ENCODE measurements around the gene TMEM106B.
"Not testable (repeated sequence)": the region's sequence is repeated elsewhere in the genome, so short reads cannot be mapped to it uniquely, and the experiment has no call there.

Gene TMEM106B

GRCh38 chr7:12211711-12212485 lies 804 bp downstream of the TMEM106B start:
- no peaks in the 10 kb centered on the region for H3K36me3 ChIP-seq (ENCODE audit: insufficient read depth, low read length)
- H3K9me3 ChIP-seq (ENCODE audit: control insufficient read depth, insufficient read depth, low read length): no peaks in the 10 kb centered on the region
- H3K4me1 ChIP-seq (ENCODE audit: insufficient read depth, low read length): peaks cover 3% of the 10 kb centered on the region; the same call in 1 of the 2 replicates
- peak overlapping the region; percentile 91 for H3K9ac ChIP-seq (ENCODE audit: low read depth, low read length)

- H3K36me3 ChIP-seq (ENCODE audit: insufficient read depth, low read length): no peaks in the 10 kb centered on the region; the same call in 1 of the 2 replicates
- H3K9ac ChIP-seq (ENCODE audit: low read depth, low read length): no peak overlapping the region
- H3K9me3 ChIP-seq (ENCODE audit: control insufficient read depth, insufficient read depth, low read length): no peaks in the 10 kb centered on the region
- H3K4me1 ChIP-seq (ENCODE audit: insufficient read depth, low read length): peaks cover 3% of the 10 kb centered on the region; the same call in 1 of the 2 replicates
Observed at GRCh38 chr7:12217311-12217710, 6.2 kb downstream of the TMEM106B start.

- Histone ChIP-seq H3K9me3 (ENCODE audit: control insufficient read depth, insufficient read depth, low read length) (no peaks in the 10 kb centered on the region), H3K4me1 (ENCODE audit: insufficient read depth, low read length) (no peaks in the 10 kb centered on the region), H3K36me3 (ENCODE audit: insufficient read depth, low read length) (peaks cover 3% of the 10 kb centered on the region), H3K9ac (ENCODE audit: low read depth, low read length) (no peak overlapping the region)
Observed at GRCh38 chr7:12220389-12221046, 9.4 kb downstream of the TMEM106B start.

- Histone ChIP-seq H3K9ac (ENCODE audit: low read depth, low read length) (no peak overlapping the region), H3K36me3 (ENCODE audit: insufficient read depth, low read length) (peaks cover 5% of the 10 kb centered on the region), H3K9me3 (ENCODE audit: control insufficient read depth, insufficient read depth, low read length) (no peaks in the 10 kb centered on the region), H3K4me1 (ENCODE audit: insufficient read depth, low read length) (no peaks in the 10 kb centered on the region)
Observed at GRCh38 chr7:12221414-12221813, 10.3 kb downstream of the TMEM106B start.

- no peak overlapping the region for H3K9ac ChIP-seq (ENCODE audit: low read depth, low read length)
- H3K4me1 ChIP-seq (ENCODE audit: insufficient read depth, low read length): no peaks in the 10 kb centered on the region
- no peaks in the 10 kb centered on the region for H3K9me3 ChIP-seq (ENCODE audit: control insufficient read depth, insufficient read depth, low read length)
- peaks cover 5% of the 10 kb centered on the region for H3K36me3 ChIP-seq (ENCODE audit: insufficient read depth, low read length)
Observed at GRCh38 chr7:12222889-12223579, 11.9 kb downstream of the TMEM106B start.

GRCh38 chr7:12225017-12225416 lies 13.9 kb downstream of the TMEM106B start:
- H3K9me3 ChIP-seq (ENCODE audit: control insufficient read depth, insufficient read depth, low read length); H3K4me1 ChIP-seq (ENCODE audit: insufficient read depth, low read length); H3K36me3 ChIP-seq (ENCODE audit: insufficient read depth, low read length); H3K9ac ChIP-seq (ENCODE audit: low read depth, low read length): not testable (repeated sequence)

GRCh38 chr7:12226756-12227155 lies 15.7 kb downstream of the TMEM106B start:
- no peak overlapping the region for H3K9ac ChIP-seq (ENCODE audit: low read depth, low read length)
- no peaks in the 10 kb centered on the region for H3K9me3 ChIP-seq (ENCODE audit: control insufficient read depth, insufficient read depth, low read length)
- no peaks in the 10 kb centered on the region for H3K4me1 ChIP-seq (ENCODE audit: insufficient read depth, low read length)
- peaks cover 5% of the 10 kb centered on the region for H3K36me3 ChIP-seq (ENCODE audit: insufficient read depth, low read length)

GRCh38 chr7:12228024-12228423 lies 16.9 kb downstream of the TMEM106B start:
- Histone ChIP-seq H3K4me1 (ENCODE audit: insufficient read depth, low read length) (no peaks in the 10 kb centered on the region), H3K9ac (ENCODE audit: low read depth, low read length) (no peak overlapping the region), H3K36me3 (ENCODE audit: insufficient read depth, low read length) (peaks cover 5% of the 10 kb centered on the region), H3K9me3 (ENCODE audit: control insufficient read depth, insufficient read depth, low read length) (no peaks in the 10 kb centered on the region)

- H3K9me3 ChIP-seq (ENCODE audit: control insufficient read depth, insufficient read depth, low read length): no peaks in the 10 kb centered on the region
- H3K9ac ChIP-seq (ENCODE audit: low read depth, low read length): no peak overlapping the region
- H3K36me3 ChIP-seq (ENCODE audit: insufficient read depth, low read length): peaks cover 4% of the 10 kb centered on the region; the same call in 1 of the 2 replicates
- H3K4me1 ChIP-seq (ENCODE audit: insufficient read depth, low read length): no peaks in the 10 kb centered on the region
Observed at GRCh38 chr7:12229046-12229445, 18.0 kb downstream of the TMEM106B start.

GRCh38 chr7:12231097-12231496 lies 20.0 kb downstream of the TMEM106B start:
- no peaks in the 10 kb centered on the region for H3K9me3 ChIP-seq (ENCODE audit: control insufficient read depth, insufficient read depth, low read length)
- H3K4me1 ChIP-seq (ENCODE audit: insufficient read depth, low read length): no peaks in the 10 kb centered on the region
- H3K9ac ChIP-seq (ENCODE audit: low read depth, low read length): no peak overlapping the region
- H3K36me3 ChIP-seq (ENCODE audit: insufficient read depth, low read length): 0 out of 2 replicates have a peak, but pooled peaks cover 3% of the 10 kb centered on the region

- H3K9ac ChIP-seq (ENCODE audit: low read depth, low read length): no peak overlapping the region
- no peaks in the 10 kb centered on the region for H3K36me3 ChIP-seq (ENCODE audit: insufficient read depth, low read length)
- H3K4me1 ChIP-seq (ENCODE audit: insufficient read depth, low read length): no peaks in the 10 kb centered on the region
- no peaks in the 10 kb centered on the region for H3K9me3 ChIP-seq (ENCODE audit: control insufficient read depth, insufficient read depth, low read length)
Observed at GRCh38 chr7:12233175-12233574, 22.1 kb downstream of the TMEM106B start.

- no peak overlapping the region for H3K9ac ChIP-seq (ENCODE audit: low read depth, low read length)
- H3K4me1 ChIP-seq (ENCODE audit: insufficient read depth, low read length): no peaks in the 10 kb centered on the region
- no peaks in the 10 kb centered on the region for H3K9me3 ChIP-seq (ENCODE audit: control insufficient read depth, insufficient read depth, low read length)
- H3K36me3 ChIP-seq (ENCODE audit: insufficient read depth, low read length): no peaks in the 10 kb centered on the region; the same call in 1 of the 2 replicates
Observed at GRCh38 chr7:12234334-12234865, 23.3 kb downstream of the TMEM106B start.

GRCh38 chr7:12235970-12236369 lies 24.9 kb downstream of the TMEM106B start:
- Histone ChIP-seq H3K9ac (ENCODE audit: low read depth, low read length) (no peak overlapping the region), H3K36me3 (ENCODE audit: insufficient read depth, low read length) (no peaks in the 10 kb centered on the region; the same call in 1 of the 2 replicates), H3K9me3 (ENCODE audit: control insufficient read depth, insufficient read depth, low read length) (no peaks in the 10 kb centered on the region), H3K4me1 (ENCODE audit: insufficient read depth, low read length) (no peaks in the 10 kb centered on the region)

- H3K4me1 ChIP-seq (ENCODE audit: insufficient read depth, low read length): no peaks in the 10 kb centered on the region
- no peaks in the 10 kb centered on the region; the same call in 1 of the 2 replicates for H3K36me3 ChIP-seq (ENCODE audit: insufficient read depth, low read length)
- H3K9me3 ChIP-seq (ENCODE audit: control insufficient read depth, insufficient read depth, low read length): no peaks in the 10 kb centered on the region
- H3K9ac ChIP-seq (ENCODE audit: low read depth, low read length): no peak overlapping the region
Observed at GRCh38 chr7:12237007-12237406, 25.9 kb downstream of the TMEM106B start.
